IPS DF 6.9 (cell line): ENCODE results near the gene MMP11.

Experiments used
- DNase-seq: peaks from one replicate; pipeline ENCODE4 v3.0.0-alpha.2; 2013; ENCODE audit warnings: low read depth, low spot score
- H3K27ac ChIP-seq: one replicate; pipeline ENCODE4 v1.5.1; 2013; ENCODE audit warnings: low read length, control low read depth
- H3K27me3 ChIP-seq: 2 replicates; pipeline ENCODE4 v1.6.1; 2013; ENCODE audit warnings: mild to moderate bottlenecking, low read length; ENCODE audit not compliant: control insufficient read depth, insufficient read depth
- H3K36me3 ChIP-seq: 2 replicates; pipeline ENCODE4 v1.6.1; 2013; ENCODE audit warnings: low read length; ENCODE audit not compliant: control insufficient read depth, insufficient read depth
- H3K4me1 ChIP-seq: 2 replicates; pipeline ENCODE4 v1.6.1; 2013; ENCODE audit warnings: low read length; ENCODE audit not compliant: control insufficient read depth, insufficient read depth
- H3K4me3 ChIP-seq: 2 replicates; pipeline ENCODE4 v1.5.1; 2013; ENCODE audit warnings: mild to moderate bottlenecking, low read length
- H3K9me3 ChIP-seq: 2 replicates; pipeline ENCODE4 v1.6.1; 2013; ENCODE audit warnings: low read length, inconsistent platforms; ENCODE audit not compliant: control insufficient read depth, insufficient read depth
- WGBS: extraction: QIAGEN DNeasy Blood & Tissue Kit; methylation state at CpG from one replicate; pipeline ENCODE4 v1.1.7; 2013; ENCODE audit warnings: mixed read lengths, missing lambda C conversion rate; ENCODE audit not compliant: insufficient read length, insufficient coverage; 5-methylcytosine and 5-hydroxymethylcytosine counted together

The MMP11 gene

GRCh38 chr22:23787910-23788309 is 15.3 kb downstream of the MMP11 start:
- Histone ChIP-seq H3K9me3 (no peaks in the 10 kb centered on the region), H3K36me3 (peaks cover 4% of the 10 kb centered on the region; the same call in 1 of the 2 replicates), H3K27ac (no peak overlapping the region), H3K4me1 (no peaks in the 10 kb centered on the region; the same call in 1 of the 2 replicates), H3K27me3 (no peaks in the 10 kb centered on the region), H3K4me3 (peak overlapping the region; percentile 86; the same call in 1 of the 2 replicates)
- no peak for DNase-seq
- WGBS: no CpG with 5 or more reads among the region's 3 CpGs

DNA sequence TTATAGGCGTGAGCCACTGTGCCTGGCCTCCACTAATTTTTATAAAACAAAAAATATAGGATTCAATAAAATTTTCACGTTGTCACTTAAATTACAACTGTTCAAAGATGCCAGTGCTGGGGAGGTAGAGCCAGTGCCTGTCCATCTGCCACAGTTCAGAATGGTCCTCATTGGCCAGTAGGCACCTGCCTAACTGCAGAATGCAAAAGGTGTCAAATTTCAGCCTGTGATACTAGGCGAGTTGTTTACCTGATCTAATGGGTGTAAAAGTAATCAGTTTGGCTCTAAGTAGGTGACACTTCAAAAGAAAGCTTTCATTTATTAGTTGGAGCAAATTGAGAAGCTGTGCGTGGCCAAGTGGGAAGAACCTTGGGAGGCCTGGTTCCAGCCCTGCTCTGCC is 16.5 kb downstream of the MMP11 start:
- Histone ChIP-seq H3K27ac (no peak overlapping the region), H3K36me3 (peaks cover 9% of the 10 kb centered on the region), H3K9me3 (no peaks in the 10 kb centered on the region), H3K27me3 (no peaks in the 10 kb centered on the region), H3K4me1 (no peaks in the 10 kb centered on the region; the same call in 1 of the 2 replicates), H3K4me3 (no peak overlapping the region)
- no CpG with 5 or more reads among the region's 4 CpGs for WGBS
- DNase-seq: no peak

DNA sequence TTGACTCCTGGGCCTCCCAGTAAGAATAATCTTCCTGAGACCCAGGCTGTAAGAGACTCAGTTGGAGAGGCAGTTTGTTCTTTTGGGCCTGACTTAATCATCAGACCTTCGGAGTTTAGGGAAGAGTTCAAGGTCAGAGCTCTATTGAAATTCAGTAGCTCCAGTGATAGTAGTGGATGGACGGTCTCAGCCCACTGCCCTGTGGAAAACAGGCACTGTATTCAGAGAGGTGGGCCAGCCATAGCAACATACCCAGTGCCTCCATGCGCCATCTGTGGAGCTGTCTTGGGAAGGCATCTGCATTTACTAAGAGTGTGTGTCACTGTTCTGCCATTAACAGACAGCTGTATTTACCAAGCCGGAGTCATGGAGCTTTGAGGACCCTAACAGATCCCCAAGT is 17.0 kb downstream of the MMP11 start:
- no peak for DNase-seq
- H3K36me3 ChIP-seq: peaks cover 9% of the 10 kb centered on the region
- WGBS: no CpG with 5 or more reads among the region's 4 CpGs
- no peaks in the 10 kb centered on the region for H3K9me3 ChIP-seq
- no peaks in the 10 kb centered on the region; the same call in 1 of the 2 replicates for H3K4me1 ChIP-seq
- H3K4me3 ChIP-seq: no peak overlapping the region
- no peaks in the 10 kb centered on the region for H3K27me3 ChIP-seq
- H3K27ac ChIP-seq: no peak overlapping the region

DNA sequence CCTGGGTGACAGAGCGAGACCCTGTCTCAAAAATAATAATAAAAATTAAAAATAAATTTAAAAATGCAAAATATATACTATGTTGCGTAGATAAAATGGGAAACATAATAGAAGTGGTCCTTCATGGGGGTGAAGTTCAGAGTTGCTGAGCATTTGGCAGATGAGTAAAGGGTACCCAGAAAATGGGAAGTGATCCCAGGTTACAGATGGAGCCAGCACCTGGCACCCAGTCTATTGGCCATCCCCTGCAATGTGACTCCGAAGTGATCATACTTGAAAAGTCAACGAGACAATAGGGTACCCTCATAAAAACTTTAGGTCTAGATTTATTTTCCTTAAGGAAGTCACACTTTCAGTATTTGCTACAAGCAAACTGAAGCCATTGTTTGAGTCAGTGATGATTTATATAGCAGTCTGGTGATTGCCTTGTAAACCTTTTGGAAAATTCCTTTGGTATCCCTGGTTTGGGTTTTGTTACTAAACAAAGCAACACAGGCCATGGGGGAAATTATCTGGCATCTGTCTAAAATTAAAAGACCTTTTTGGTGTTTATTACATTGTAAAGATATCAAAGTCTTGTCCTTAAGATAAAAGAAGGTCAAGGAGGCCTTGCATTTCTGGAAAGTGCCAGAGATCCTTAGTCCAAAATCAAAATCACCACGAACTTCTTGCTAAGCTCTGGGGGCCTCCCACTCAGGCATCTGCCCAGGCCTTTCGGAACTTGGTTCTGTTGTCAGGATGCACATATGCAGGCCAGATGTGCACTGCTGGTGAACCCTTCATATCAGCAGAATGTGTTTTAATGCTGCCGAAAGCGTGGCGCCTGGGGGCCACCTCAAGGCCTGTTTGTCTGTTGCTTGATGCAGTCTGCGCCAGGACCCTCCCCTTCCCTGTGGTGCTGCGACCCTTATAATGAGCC is 18.4 kb downstream of the MMP11 start:
- Histone ChIP-seq H3K4me1 (no peaks in the 10 kb centered on the region; the same call in 1 of the 2 replicates), H3K36me3 (peaks cover 11% of the 10 kb centered on the region), H3K4me3 (no peak overlapping the region), H3K9me3 (no peaks in the 10 kb centered on the region), H3K27ac (no peak overlapping the region), H3K27me3 (no peaks in the 10 kb centered on the region)
- no peak for DNase-seq
- no CpG with 5 or more reads among the region's 11 CpGs for WGBS

DNA sequence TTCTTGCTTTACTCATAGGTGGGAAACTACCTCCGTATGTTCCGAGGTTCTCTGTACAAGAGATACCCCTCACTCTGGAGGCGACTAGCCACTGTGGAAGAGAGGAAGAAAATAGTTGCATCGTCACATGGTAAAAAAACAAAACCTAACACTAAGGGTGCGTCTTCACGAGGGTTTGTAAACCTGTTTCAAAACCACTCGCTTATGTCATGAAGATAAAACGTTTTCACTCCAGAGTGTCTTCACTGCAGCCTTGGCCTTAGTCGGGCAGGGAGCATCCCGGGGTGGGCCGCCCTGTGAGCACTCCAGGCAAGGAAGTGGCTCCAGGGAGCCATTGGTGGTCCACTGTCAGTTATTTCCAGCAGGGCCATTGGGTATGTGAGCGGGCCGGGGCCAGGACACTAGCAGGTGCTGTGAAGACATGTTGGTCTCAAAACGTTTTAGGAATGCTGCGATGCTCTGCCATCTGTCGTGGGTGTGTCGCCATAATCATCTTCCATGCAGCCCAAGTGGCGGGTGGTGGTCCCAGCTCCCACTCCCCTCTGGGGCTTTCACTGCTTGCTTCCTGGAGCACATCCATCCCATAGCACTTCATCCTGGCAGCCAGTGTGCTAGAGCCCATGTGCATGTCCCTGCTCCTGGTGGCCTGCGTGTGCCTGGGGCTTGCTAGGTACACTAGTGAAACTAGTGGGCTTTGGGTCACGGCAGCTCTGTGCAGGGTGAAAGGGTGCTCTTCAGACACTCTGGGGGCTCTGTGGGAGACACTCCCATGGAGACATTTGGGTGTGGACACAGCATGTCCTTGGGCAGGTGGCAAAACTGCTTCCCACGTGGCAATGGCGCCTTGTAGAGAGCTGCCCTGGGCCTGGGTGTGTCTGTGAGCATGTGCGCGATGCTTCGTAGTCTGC is 19.3 kb downstream of the MMP11 start:
- Histone ChIP-seq H3K9me3 (no peaks in the 10 kb centered on the region), H3K4me3 (no peak overlapping the region), H3K27me3 (no peaks in the 10 kb centered on the region), H3K4me1 (no peaks in the 10 kb centered on the region; the same call in 1 of the 2 replicates), H3K27ac (no peak overlapping the region), H3K36me3 (peaks cover 14% of the 10 kb centered on the region)
- no CpG with 5 or more reads among the region's 25 CpGs for WGBS
- no peak for DNase-seq

DNA sequence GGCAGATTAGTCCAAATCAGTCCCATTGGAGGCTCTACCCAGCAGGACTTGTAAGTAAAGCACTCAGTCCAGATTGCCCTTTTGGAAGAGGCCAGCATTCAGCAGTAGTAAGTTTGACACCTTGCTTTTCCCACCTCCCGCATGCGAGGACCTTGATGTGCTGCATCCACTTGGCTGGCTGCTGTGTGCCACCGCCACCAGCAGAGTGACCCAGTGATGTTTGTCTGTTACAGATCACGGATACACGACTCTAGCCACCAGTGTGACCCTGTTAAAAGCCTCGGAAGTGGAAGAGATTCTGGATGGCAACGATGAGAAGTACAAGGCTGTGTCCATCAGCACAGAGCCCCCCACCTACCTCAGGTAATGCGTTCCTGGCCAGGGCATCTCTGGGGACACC is 20.7 kb downstream of the MMP11 start:
- DNase-seq: no peak
- peaks cover 17% of the 10 kb centered on the region for H3K36me3 ChIP-seq
- no peaks in the 10 kb centered on the region for H3K9me3 ChIP-seq
- no peak overlapping the region for H3K27ac ChIP-seq
- H3K27me3 ChIP-seq: no peaks in the 10 kb centered on the region
- no CpG with 5 or more reads among the region's 8 CpGs for WGBS
- no peak overlapping the region for H3K4me3 ChIP-seq
- H3K4me1 ChIP-seq: no peaks in the 10 kb centered on the region; the same call in 1 of the 2 replicates

GRCh38 chr22:23796461-23796860 is 23.8 kb downstream of the MMP11 start:
- WGBS: no CpG with 5 or more reads among the region's 5 CpGs
- no peak overlapping the region for H3K27ac ChIP-seq
- H3K27me3 ChIP-seq: no peaks in the 10 kb centered on the region
- H3K9me3 ChIP-seq: no peaks in the 10 kb centered on the region
- DNase-seq: no peak
- no peak overlapping the region for H3K4me3 ChIP-seq
- no peaks in the 10 kb centered on the region for H3K4me1 ChIP-seq
- peaks cover 33% of the 10 kb centered on the region for H3K36me3 ChIP-seq

DNA sequence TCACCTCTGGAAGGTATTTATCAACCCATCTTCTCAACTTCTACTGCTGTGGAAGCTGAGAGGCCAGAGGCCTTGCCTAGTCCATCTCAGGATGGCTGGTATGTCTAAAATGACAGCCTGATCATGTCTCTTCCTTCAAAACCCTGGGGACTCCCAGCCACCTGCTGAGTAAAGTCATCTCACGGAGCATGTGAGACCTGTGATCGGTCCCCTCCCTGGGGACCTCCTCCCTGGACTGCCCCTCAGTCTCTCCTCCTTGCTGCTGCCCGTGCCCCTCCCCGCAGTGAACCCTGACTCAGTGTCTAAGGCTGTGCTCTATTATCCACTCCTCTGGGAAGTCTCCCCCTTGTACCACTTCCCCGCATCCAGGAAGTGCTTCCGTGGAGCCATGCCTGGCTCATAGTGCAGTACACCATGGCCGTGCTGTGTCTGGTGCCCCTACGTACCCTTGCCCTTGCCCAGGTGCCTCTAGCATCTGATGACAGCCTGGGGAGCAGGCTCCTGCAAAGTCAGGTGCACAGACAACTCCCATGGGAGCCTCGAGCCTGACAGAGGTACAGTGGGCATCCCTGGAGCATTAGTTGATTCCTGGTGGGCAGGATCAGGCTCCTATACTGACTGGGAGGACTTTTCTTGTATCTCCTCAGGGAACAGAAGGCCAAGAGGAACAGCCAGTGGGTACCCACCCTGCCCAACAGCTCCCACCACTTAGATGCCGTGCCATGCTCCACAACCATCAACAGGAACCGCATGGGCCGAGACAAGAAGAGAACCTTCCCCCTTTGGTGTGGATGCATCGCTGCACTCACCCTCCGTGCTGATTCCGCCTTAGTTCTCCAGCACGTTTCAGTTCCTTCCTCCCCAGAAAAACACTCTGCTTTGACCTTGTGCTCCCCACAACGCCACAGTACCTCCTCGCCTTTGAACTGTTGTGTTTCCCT is 27.9 kb downstream of the MMP11 start:
- no peak overlapping the region for H3K4me3 ChIP-seq
- H3K27ac ChIP-seq: no peak overlapping the region
- no peaks in the 10 kb centered on the region for H3K9me3 ChIP-seq
- DNase-seq: no peak
- peaks cover 41% of the 10 kb centered on the region for H3K36me3 ChIP-seq
- H3K27me3 ChIP-seq: no peaks in the 10 kb centered on the region
- no CpG with 5 or more reads among the region's 18 CpGs for WGBS
- H3K4me1 ChIP-seq: no peaks in the 10 kb centered on the region

DNA sequence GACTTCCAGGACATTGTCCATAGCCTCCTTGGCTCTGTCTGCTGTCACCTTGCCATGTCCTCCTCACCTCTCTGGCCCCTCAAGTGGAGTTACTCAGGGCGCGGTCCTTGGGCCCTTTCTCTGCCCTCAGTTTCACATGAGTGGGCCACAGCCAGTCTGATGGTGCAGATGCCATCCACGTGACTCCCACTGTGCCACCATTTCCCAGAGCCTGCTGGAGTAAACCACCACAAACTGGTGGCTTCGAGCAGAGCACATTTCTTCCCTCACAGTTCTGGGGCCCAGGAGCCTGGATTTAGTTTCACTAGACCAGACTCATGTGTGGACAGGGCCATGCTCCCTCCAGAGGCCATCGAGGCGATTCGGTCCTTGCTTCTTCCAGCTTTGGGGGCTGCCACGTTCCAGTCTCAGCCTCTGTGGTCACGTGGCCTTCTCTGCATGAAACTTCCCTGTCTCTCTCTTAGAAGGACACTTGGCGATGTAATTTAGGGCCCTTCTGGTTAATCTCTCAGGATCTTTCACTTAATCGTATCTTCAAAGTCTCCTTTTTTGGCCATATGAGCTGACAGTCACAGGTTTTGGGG is 28.7 kb downstream of the MMP11 start:
- Histone ChIP-seq H3K27ac (no peak overlapping the region), H3K27me3 (no peaks in the 10 kb centered on the region), H3K9me3 (no peaks in the 10 kb centered on the region), H3K4me3 (no peak overlapping the region), H3K36me3 (peaks cover 41% of the 10 kb centered on the region), H3K4me1 (no peaks in the 10 kb centered on the region)
- DNase-seq: no peak
- no CpG with 5 or more reads among the region's 11 CpGs for WGBS
